Measurements from ENCODE around the gene TSHR. TPM values are rescaled to one million over a fixed set of nuclear protein-coding genes. Genes with fewer than 3 reads are reported as not detected.

TSHR gene
- total RNA-seq, 1 experiment from 2014 or later: not detected

DNA sequence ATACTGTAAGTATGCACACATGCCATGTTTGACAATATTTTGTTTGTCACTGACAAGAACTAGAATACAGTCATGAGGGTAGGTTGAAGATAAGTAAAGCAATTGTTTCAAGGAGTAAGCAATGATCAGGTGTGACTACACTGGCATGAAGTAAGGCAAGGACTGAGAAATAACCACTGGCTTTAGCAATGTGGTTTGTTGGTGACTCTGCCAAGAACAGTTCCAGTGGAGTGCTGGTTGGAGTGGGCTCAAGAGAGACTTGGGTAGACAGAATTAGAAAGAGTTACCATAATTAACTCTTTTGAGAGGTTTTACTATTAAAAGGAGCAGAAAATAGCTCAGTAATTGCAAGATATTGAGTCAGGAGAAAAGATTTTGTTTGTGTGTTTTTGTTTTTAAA lies 135.7 kb downstream of the TSHR start:
- Histone ChIP-seq H3K9ac (ENCODE audit: extremely low read depth, insufficient read length, low read length) (no peak overlapping the region), H4K5ac (ENCODE audit: insufficient read length, low read depth, low read length) (no peak overlapping the region), H2BK20ac (ENCODE audit: low read depth, low read length, poor library complexity, severe bottlenecking) (no peak overlapping the region), H3K56ac (ENCODE audit: insufficient read length, low read depth, low read length) (no peak overlapping the region), H4K91ac (ENCODE audit: insufficient read length, low read depth, low read length) (no peak overlapping the region), H2BK15ac (ENCODE audit: low read depth, low read length) (no peak overlapping the region), H3K79me1 (ENCODE audit: insufficient read depth, low read depth, low read length, poor library complexity, severe bottlenecking) (no peaks in the 10 kb centered on the region), H4K8ac (replicated peaks; ENCODE audit: insufficient read length, low read depth, low read length) (no peak overlapping the region), H3K27ac (ENCODE audit: insufficient read length, low read depth, low read length) (no peak overlapping the region), H3K4ac (ENCODE audit: low read depth, low read length) (no peak overlapping the region), H3K4me2 (ENCODE audit: insufficient read depth, insufficient read length, low read length) (no peak overlapping the region), H3K4me1 (ENCODE audit: insufficient read depth, low read length) (no peaks in the 10 kb centered on the region), H2BK5ac (ENCODE audit: insufficient read length, low read length) (no peak overlapping the region), H4K20me1 (ENCODE audit: control insufficient read depth, insufficient read depth, insufficient read length) (no peaks in the 10 kb centered on the region), H3K79me2 (ENCODE audit: insufficient read depth, low read length) (no peaks in the 10 kb centered on the region), H3T11ph (ENCODE audit: low read length) (no peak overlapping the region), H2BK12ac (ENCODE audit: insufficient read length, low read depth, low read length) (no peak overlapping the region), H2BK120ac (ENCODE audit: low read depth, low read length, poor library complexity, severe bottlenecking) (no peak overlapping the region), H3K27me3 (ENCODE audit: insufficient read depth, low read length) (no peaks in the 10 kb centered on the region), H3K14ac (ENCODE audit: insufficient read depth, low read length) (no peak overlapping the region), H3K23ac (ENCODE audit: insufficient read length, low read depth, low read length) (no peak overlapping the region), H2AK5ac (ENCODE audit: insufficient read length, low read length) (no peak overlapping the region), H3K18ac (ENCODE audit: insufficient read length, low read depth, low read length) (no peak overlapping the region), H3K9me3 (ENCODE audit: control insufficient read depth, low read depth, low read length) (no peaks in the 10 kb centered on the region), H2AFZ (ENCODE audit: low read length) (no peak overlapping the region), H3K23me2 (ENCODE audit: insufficient read length, low read depth, low read length, poor library complexity, severe bottlenecking) (no peaks in the 10 kb centered on the region)
- TF ChIP-seq, protein P1, sequence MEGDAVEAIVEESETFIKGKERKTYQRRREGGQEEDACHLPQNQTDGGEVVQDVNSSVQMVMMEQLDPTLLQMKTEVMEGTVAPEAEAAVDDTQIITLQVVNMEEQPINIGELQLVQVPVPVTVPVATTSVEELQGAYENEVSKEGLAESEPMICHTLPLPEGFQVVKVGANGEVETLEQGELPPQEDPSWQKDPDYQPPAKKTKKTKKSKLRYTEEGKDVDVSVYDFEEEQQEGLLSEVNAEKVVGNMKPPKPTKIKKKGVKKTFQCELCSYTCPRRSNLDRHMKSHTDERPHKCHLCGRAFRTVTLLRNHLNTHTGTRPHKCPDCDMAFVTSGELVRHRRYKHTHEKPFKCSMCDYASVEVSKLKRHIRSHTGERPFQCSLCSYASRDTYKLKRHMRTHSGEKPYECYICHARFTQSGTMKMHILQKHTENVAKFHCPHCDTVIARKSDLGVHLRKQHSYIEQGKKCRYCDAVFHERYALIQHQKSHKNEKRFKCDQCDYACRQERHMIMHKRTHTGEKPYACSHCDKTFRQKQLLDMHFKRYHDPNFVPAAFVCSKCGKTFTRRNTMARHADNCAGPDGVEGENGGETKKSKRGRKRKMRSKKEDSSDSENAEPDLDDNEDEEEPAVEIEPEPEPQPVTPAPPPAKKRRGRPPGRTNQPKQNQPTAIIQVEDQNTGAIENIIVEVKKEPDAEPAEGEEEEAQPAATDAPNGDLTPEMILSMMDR (conservative IDR thresholded peaks at IDR 0.05): no peak
- no peaks in the 10 kb centered on the region for H3K9me3 Mint-ChIP-seq
- DNase-seq: no peak
- H3K36me3 Mint-ChIP-seq (ENCODE audit: insufficient read depth in 1 of 3, low read depth in 3 of 3): no peaks in the 10 kb centered on the region
- H3K27ac Mint-ChIP-seq: no peak overlapping the region; a peak in 1 of 7 replicates
- H3K4me1 Mint-ChIP-seq: no peaks in the 10 kb centered on the region
- no peak overlapping the region for H3K4me3 Mint-ChIP-seq
- no peaks in the 10 kb centered on the region for H3K27me3 Mint-ChIP-seq (ENCODE audit: low read depth)

Measured in H9 (cell line).